ENCODE data around the gene CREBBP. TPM values are rescaled to one million over a fixed set of nuclear protein-coding genes. Genes with fewer than 3 reads are reported as not detected.

CREBBP gene
- total and polyA plus RNA-seq, 2 experiments from 2014 or later = 36.9 to 54.8 TPM

DNA sequence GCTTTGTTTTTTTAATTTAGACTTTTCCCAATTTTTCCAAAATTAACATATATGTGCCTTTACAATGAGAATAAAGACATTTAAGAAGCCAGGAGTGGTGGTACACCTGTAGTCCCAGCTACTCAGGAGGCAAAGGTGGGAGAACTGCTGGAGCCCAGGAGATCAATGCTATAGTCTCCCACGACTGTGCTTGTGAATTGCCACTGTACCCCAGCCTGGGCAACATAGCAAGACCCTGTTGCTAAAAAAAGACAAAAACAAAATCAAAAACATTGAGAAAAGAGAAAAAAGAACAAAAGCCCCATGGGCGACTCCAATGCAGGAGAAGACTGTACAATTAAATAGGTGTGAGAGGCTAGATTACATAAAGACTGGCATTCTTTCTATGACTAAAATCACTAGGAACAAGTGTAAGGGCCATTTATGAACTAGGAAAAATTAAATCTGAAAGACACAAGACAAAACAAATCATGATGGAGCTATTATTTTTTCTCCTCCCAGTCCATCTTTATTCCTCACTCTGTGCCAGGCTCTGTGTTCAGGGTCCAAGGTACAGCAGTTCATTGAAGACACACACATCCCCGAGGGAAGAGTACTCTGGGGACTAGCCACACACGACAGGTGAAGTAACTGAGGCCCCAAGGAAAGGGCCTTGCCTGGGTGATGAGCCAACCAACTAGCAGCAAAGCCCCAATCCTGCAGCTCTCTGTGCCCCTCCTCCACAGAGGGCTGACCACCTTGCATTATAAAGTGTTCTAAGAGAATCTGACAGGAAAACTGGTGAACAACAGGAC lies 79.8 kb downstream of the CREBBP start:
- Histone ChIP-seq H2AFZ (no peak overlapping the region), H3K27me3 (ENCODE audit: insufficient read depth) (no peaks in the 10 kb centered on the region), H3F3A (replicated peaks; ENCODE audit: low read depth) (no peaks in the 10 kb centered on the region), H3K4me2 (no peak overlapping the region), H3K9me2 (ENCODE audit: insufficient read depth) (no peaks in the 10 kb centered on the region), H4K20me1 (replicated peaks; ENCODE audit: insufficient read depth) (peaks cover 58% of the 10 kb centered on the region), H3K79me2 (replicated peaks; ENCODE audit: insufficient read depth) (peaks cover 98% of the 10 kb centered on the region), H3K4me1 (ENCODE audit: insufficient read depth) (peaks cover 7% of the 10 kb centered on the region; the same call in 1 of the 2 replicates), H3K27ac (ENCODE audit: low read depth) (no peak overlapping the region), H3K36me3 (ENCODE audit: insufficient read depth) (no peaks in the 10 kb centered on the region), H3K4me3 (no peak overlapping the region)
- Mint-ChIP-seq H3K4me3 (no peak overlapping the region), H3K9me3 (no peaks in the 10 kb centered on the region), H3K36me3 (ENCODE audit: low read depth) (no peaks in the 10 kb centered on the region), H3K4me1 (peaks cover 24% of the 10 kb centered on the region), H3K27me3 (ENCODE audit: insufficient read depth, low read depth, poor library complexity) (peaks cover 3% of the 10 kb centered on the region), H3K27ac (no peak overlapping the region)
- ATAC-seq = no peak
- DNase-seq (ENCODE audit: low spot score) = no peak
- TF ChIP-seq, protein P1, sequence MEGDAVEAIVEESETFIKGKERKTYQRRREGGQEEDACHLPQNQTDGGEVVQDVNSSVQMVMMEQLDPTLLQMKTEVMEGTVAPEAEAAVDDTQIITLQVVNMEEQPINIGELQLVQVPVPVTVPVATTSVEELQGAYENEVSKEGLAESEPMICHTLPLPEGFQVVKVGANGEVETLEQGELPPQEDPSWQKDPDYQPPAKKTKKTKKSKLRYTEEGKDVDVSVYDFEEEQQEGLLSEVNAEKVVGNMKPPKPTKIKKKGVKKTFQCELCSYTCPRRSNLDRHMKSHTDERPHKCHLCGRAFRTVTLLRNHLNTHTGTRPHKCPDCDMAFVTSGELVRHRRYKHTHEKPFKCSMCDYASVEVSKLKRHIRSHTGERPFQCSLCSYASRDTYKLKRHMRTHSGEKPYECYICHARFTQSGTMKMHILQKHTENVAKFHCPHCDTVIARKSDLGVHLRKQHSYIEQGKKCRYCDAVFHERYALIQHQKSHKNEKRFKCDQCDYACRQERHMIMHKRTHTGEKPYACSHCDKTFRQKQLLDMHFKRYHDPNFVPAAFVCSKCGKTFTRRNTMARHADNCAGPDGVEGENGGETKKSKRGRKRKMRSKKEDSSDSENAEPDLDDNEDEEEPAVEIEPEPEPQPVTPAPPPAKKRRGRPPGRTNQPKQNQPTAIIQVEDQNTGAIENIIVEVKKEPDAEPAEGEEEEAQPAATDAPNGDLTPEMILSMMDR (conservative IDR thresholded peaks at IDR 0.05; ENCODE audit: low read depth in 2 of 2) = no peak
- TF ChIP-seq, protein P2, sequence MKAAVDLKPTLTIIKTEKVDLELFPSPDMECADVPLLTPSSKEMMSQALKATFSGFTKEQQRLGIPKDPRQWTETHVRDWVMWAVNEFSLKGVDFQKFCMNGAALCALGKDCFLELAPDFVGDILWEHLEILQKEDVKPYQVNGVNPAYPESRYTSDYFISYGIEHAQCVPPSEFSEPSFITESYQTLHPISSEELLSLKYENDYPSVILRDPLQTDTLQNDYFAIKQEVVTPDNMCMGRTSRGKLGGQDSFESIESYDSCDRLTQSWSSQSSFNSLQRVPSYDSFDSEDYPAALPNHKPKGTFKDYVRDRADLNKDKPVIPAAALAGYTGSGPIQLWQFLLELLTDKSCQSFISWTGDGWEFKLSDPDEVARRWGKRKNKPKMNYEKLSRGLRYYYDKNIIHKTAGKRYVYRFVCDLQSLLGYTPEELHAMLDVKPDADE (IDR thresholded peaks at IDR 0.05) = no peak
- TF ChIP-seq, protein P3, sequence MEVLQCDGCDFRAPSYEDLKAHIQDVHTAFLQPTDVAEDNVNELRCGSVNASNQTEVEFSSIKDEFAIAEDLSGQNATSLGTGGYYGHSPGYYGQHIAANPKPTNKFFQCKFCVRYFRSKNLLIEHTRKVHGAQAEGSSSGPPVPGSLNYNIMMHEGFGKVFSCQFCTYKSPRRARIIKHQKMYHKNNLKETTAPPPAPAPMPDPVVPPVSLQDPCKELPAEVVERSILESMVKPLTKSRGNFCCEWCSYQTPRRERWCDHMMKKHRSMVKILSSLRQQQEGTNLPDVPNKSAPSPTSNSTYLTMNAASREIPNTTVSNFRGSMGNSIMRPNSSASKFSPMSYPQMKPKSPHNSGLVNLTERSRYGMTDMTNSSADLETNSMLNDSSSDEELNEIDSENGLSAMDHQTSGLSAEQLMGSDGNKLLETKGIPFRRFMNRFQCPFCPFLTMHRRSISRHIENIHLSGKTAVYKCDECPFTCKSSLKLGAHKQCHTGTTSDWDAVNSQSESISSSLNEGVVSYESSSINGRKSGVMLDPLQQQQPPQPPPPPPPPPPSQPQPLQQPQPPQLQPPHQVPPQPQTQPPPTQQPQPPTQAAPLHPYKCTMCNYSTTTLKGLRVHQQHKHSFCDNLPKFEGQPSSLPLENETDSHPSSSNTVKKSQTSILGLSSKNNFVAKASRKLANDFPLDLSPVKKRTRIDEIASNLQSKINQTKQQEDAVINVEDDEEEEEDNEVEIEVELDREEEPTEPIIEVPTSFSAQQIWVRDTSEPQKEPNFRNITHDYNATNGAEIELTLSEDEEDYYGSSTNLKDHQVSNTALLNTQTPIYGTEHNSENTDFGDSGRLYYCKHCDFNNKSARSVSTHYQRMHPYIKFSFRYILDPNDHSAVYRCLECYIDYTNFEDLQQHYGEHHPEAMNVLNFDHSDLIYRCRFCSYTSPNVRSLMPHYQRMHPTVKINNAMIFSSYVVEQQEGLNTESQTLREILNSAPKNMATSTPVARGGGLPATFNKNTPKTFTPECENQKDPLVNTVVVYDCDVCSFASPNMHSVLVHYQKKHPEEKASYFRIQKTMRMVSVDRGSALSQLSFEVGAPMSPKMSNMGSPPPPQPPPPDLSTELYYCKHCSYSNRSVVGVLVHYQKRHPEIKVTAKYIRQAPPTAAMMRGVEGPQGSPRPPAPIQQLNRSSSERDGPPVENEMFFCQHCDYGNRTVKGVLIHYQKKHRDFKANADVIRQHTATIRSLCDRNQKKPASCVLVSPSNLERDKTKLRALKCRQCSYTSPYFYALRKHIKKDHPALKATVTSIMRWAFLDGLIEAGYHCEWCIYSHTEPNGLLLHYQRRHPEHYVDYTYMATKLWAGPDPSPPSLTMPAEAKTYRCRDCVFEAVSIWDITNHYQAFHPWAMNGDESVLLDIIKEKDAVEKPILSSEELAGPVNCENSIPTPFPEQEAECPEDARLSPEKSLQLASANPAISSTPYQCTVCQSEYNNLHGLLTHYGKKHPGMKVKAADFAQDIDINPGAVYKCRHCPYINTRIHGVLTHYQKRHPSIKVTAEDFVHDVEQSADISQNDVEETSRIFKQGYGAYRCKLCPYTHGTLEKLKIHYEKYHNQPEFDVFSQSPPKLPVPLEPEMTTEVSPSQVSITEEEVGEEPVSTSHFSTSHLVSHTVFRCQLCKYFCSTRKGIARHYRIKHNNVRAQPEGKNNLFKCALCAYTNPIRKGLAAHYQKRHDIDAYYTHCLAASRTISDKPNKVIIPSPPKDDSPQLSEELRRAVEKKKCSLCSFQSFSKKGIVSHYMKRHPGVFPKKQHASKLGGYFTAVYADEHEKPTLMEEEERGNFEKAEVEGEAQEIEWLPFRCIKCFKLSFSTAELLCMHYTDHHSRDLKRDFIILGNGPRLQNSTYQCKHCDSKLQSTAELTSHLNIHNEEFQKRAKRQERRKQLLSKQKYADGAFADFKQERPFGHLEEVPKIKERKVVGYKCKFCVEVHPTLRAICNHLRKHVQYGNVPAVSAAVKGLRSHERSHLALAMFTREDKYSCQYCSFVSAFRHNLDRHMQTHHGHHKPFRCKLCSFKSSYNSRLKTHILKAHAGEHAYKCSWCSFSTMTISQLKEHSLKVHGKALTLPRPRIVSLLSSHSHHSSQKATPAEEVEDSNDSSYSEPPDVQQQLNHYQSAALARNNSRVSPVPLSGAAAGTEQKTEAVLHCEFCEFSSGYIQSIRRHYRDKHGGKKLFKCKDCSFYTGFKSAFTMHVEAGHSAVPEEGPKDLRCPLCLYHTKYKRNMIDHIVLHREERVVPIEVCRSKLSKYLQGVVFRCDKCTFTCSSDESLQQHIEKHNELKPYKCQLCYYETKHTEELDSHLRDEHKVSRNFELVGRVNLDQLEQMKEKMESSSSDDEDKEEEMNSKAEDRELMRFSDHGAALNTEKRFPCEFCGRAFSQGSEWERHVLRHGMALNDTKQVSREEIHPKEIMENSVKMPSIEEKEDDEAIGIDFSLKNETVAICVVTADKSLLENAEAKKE (CRISPR knock-in tag; IDR thresholded peaks at IDR 0.05) = no peak
- no peak for TF ChIP-seq CREB1 (CRISPR knock-in tag; IDR thresholded peaks at IDR 0.05; ENCODE audit: low read depth)
- TF ChIP-seq EZH2phosphoT487 (IDR thresholded peaks at IDR 0.05; ENCODE audit: unreplicated experiment) = no peak
- TF ChIP-seq, protein P4, sequence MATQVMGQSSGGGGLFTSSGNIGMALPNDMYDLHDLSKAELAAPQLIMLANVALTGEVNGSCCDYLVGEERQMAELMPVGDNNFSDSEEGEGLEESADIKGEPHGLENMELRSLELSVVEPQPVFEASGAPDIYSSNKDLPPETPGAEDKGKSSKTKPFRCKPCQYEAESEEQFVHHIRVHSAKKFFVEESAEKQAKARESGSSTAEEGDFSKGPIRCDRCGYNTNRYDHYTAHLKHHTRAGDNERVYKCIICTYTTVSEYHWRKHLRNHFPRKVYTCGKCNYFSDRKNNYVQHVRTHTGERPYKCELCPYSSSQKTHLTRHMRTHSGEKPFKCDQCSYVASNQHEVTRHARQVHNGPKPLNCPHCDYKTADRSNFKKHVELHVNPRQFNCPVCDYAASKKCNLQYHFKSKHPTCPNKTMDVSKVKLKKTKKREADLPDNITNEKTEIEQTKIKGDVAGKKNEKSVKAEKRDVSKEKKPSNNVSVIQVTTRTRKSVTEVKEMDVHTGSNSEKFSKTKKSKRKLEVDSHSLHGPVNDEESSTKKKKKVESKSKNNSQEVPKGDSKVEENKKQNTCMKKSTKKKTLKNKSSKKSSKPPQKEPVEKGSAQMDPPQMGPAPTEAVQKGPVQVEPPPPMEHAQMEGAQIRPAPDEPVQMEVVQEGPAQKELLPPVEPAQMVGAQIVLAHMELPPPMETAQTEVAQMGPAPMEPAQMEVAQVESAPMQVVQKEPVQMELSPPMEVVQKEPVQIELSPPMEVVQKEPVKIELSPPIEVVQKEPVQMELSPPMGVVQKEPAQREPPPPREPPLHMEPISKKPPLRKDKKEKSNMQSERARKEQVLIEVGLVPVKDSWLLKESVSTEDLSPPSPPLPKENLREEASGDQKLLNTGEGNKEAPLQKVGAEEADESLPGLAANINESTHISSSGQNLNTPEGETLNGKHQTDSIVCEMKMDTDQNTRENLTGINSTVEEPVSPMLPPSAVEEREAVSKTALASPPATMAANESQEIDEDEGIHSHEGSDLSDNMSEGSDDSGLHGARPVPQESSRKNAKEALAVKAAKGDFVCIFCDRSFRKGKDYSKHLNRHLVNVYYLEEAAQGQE (IDR thresholded peaks at IDR 0.05; ENCODE audit: unreplicated experiment) = no peak
- TF ChIP-seq JUNB (IDR thresholded peaks at IDR 0.05; ENCODE audit: unreplicated experiment) = no peak
- no peak for TF ChIP-seq ZNF114 (CRISPR knock-in tag; IDR thresholded peaks at IDR 0.05)
- no peak for TF ChIP-seq POLR2AphosphoS5 (IDR thresholded peaks at IDR 0.05; ENCODE audit: low read depth)
- no peak for TF ChIP-seq STAT1 (IDR thresholded peaks at IDR 0.05; ENCODE audit: unreplicated experiment)
- TF ChIP-seq EZH2 (IDR thresholded peaks at IDR 0.05; ENCODE audit: low read depth, unreplicated experiment) = no peak
- no peak for TF ChIP-seq NANOG (IDR thresholded peaks at IDR 0.05; ENCODE audit: borderline replicate concordance)
